ENCODE results near the gene GRAMD1B.

GRAMD1B gene

DNA sequence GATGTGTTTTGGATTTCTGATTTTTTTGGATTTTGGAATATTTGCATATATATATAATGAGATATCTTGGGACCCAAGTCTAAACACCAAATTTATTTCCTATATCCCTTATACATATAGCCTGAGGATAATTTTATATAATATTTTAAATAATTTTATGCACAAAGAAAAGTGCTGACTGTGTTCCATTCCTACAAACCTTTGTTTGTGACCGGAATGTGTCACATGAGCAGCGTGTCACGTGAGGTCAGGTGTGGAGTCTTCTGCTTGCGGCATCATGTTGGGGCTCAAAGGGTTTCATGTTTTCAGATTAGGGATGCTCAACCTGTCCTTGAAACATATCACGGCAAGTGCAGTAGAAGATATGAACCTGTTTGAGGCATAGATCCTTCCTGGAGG lies 158.8 kb downstream of the GRAMD1B start:
- Histone ChIP-seq H3K4me3 (replicated peaks; ENCODE audit: low read depth, low read length) (no peak overlapping the region), H3K36me3 (ENCODE audit: control insufficient read depth, insufficient read depth, low read length) (0 out of 2 replicates have a peak, but pooled peaks cover 2% of the 10 kb centered on the region), H3K27me3 (replicated peaks; ENCODE audit: control insufficient read depth, insufficient read depth, low read length) (no peaks in the 10 kb centered on the region)
- DNase-seq (ENCODE audit: extremely low read depth, insufficient read length): no peak
- TF ChIP-seq, protein P1, sequence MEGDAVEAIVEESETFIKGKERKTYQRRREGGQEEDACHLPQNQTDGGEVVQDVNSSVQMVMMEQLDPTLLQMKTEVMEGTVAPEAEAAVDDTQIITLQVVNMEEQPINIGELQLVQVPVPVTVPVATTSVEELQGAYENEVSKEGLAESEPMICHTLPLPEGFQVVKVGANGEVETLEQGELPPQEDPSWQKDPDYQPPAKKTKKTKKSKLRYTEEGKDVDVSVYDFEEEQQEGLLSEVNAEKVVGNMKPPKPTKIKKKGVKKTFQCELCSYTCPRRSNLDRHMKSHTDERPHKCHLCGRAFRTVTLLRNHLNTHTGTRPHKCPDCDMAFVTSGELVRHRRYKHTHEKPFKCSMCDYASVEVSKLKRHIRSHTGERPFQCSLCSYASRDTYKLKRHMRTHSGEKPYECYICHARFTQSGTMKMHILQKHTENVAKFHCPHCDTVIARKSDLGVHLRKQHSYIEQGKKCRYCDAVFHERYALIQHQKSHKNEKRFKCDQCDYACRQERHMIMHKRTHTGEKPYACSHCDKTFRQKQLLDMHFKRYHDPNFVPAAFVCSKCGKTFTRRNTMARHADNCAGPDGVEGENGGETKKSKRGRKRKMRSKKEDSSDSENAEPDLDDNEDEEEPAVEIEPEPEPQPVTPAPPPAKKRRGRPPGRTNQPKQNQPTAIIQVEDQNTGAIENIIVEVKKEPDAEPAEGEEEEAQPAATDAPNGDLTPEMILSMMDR (IDR thresholded peaks at IDR 0.05; ENCODE audit: insufficient read depth, low read length, poor library complexity, severe bottlenecking): no peak

DNA sequence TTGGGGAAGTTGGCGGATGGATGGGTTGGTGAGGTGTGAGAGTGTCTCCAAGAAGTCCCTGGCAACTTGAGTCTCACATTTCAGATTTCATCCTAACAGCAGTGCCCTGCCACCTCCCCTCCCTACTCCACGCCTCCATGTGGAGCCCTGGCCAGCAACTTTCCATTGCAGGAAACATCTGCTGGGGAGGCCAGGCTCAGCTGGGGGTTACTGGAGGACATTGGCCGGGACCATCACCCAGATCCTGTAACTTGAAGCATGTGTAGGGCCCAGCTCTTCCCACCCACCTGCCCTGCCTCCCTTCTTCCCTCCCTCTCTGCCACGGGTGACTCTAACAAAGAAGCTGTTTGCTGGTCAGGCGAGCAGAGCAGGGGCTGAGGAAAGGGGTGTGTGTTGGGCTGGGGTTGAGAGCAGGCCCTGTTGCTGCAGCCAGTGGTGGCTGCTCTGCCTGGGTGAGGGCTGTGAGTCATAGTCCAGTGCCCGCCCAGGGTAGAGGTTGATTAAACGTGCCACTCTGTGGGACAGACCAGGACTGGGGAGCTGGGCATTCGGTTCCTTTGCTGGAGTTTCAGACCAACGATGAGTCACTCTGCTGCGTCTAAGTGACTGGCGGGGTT lies 160.3 kb downstream of the GRAMD1B start:
- no peak for DNase-seq (ENCODE audit: extremely low read depth, insufficient read length)
- Histone ChIP-seq H3K36me3 (ENCODE audit: control insufficient read depth, insufficient read depth, low read length) (0 out of 2 replicates have a peak, but pooled peaks cover 2% of the 10 kb centered on the region), H3K4me3 (replicated peaks; ENCODE audit: low read depth, low read length) (no peak overlapping the region), H3K27me3 (replicated peaks; ENCODE audit: control insufficient read depth, insufficient read depth, low read length) (no peaks in the 10 kb centered on the region)
- TF ChIP-seq, protein P1 (IDR thresholded peaks at IDR 0.05; ENCODE audit: insufficient read depth, low read length, poor library complexity, severe bottlenecking): no peak

DNA sequence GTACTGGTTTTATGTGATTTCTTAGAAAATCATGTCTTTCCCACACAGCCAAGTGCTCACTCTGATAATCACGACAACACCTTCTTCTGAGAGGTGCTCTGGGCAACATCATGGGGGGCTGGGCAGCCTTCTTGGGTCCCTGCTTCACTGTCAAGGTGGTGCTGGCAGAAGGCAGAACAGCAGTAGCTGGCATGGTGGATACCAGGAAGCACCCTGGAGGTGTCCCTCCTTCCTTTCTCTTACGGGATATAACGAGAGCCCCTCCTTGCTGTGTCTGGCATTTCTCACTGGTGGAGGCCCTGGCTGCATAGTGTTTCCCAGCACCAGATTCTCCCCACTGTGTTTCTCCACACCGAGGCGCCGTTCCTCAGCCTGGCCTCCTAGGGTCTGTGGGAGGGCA lies 163.5 kb downstream of the GRAMD1B start:
- 0 out of 2 replicates have a peak, but pooled peaks cover 2% of the 10 kb centered on the region for H3K36me3 ChIP-seq (ENCODE audit: control insufficient read depth, insufficient read depth, low read length)
- TF ChIP-seq, protein P1 (IDR thresholded peaks at IDR 0.05; ENCODE audit: insufficient read depth, low read length, poor library complexity, severe bottlenecking): no peak
- no peak overlapping the region for H3K4me3 ChIP-seq (replicated peaks; ENCODE audit: low read depth, low read length)
- H3K27me3 ChIP-seq (replicated peaks; ENCODE audit: control insufficient read depth, insufficient read depth, low read length): no peaks in the 10 kb centered on the region
- no peak for DNase-seq (ENCODE audit: extremely low read depth, insufficient read length)

DNA sequence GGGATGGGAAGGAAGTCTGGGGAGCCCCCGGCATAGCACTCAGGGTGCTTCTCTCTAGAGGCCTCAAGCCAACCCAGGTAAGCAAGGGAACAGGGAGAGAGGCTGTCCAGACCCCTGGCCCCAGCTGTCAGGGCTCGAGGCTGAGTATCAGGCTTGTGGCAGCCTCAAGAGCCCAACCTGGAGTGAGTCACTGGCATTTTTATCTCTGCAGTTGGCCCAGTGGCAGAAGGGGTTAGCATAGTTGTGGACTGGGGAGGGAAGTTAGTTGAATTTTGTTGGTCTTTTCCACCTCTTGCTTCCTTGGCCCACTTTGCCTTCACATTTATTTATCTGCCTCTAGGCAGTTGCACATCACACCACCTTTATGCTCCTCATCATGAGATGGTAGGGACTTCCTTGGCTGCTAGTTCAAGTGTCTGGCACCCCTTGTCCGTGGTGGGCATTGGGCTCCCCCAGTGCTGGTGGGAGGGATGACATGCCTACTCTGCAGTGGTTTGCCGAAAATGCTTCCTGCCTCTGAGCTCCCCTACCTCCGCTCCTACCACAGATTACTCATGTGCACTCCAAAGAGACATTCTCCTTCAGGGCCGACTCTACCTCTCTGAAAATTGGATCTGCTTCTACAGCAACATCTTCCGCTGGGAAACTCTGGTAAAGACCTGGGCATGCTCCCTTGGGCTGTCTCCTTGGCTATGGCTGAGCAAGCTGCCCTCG lies 164.3 kb downstream of the GRAMD1B start:
- H3K4me3 ChIP-seq (replicated peaks; ENCODE audit: low read depth, low read length): no peak overlapping the region

DNA sequence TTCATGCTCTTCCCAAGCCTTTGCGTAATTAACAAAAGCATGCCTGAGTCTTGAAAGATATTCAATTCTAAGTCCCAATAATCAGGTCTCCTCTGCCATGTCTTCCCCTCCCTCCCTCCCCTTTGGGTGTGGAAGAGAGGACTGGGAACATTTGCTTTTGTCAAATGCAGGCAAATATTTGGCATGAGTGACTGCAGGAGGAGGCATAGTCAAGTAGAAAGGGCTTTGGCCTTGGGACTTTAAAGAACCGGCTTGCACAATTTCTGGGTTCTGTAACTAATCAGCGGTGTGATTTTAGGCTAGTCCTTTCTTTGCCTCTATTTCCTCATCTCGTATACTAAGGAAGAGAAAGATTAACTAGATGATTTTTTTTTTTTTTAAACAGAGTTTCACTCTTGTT lies 164.9 kb downstream of the GRAMD1B start:
- Histone ChIP-seq H3K27me3 (replicated peaks; ENCODE audit: control insufficient read depth, insufficient read depth, low read length) (no peaks in the 10 kb centered on the region), H3K36me3 (ENCODE audit: control insufficient read depth, insufficient read depth, low read length) (0 out of 2 replicates have a peak, but pooled peaks cover 2% of the 10 kb centered on the region), H3K4me3 (replicated peaks; ENCODE audit: low read depth, low read length) (no peak overlapping the region)
- DNase-seq (ENCODE audit: extremely low read depth, insufficient read length): no peak
- TF ChIP-seq, protein P1 (IDR thresholded peaks at IDR 0.05; ENCODE audit: insufficient read depth, low read length, poor library complexity, severe bottlenecking): no peak

More for the DNA sequence above, 164.3 kb downstream of the GRAMD1B start:
- H3K27me3 ChIP-seq (replicated peaks; ENCODE audit: control insufficient read depth, insufficient read depth, low read length): no peaks in the 10 kb centered on the region
- TF ChIP-seq, protein P1 (IDR thresholded peaks at IDR 0.05; ENCODE audit: insufficient read depth, low read length, poor library complexity, severe bottlenecking): no peak
- H3K36me3 ChIP-seq (ENCODE audit: control insufficient read depth, insufficient read depth, low read length): 0 out of 2 replicates have a peak, but pooled peaks cover 2% of the 10 kb centered on the region
- no peak for DNase-seq (ENCODE audit: extremely low read depth, insufficient read length)

Measured in GM06990 (cell line).